Endodermal cell (in vitro differentiated cells): Measurements from ENCODE around the gene LPAR6. TPM values are rescaled to one million over a fixed set of nuclear protein-coding genes. Genes with fewer than 3 reads are reported as not detected.

Source experiments
- DNase-seq: peaks from one replicate; pipeline ENCODE4 v3.0.0-alpha.2; 2017
- H3K27ac ChIP-seq: 2 replicates; pipeline ENCODE4 v1.5.1; 2013; ENCODE audit warnings: mild to moderate bottlenecking, low read depth, low read length, moderate library complexity
- H3K27me3 ChIP-seq: 2 replicates; pipeline ENCODE4 v1.6.1; 2013; ENCODE audit warnings: mild to moderate bottlenecking, low read length, moderate library complexity; ENCODE audit not compliant: insufficient read depth, control insufficient read depth, poor library complexity, severe bottlenecking
- H3K36me3 ChIP-seq: 2 replicates; pipeline ENCODE4 v1.7.0; 2013; ENCODE audit warnings: mild to moderate bottlenecking, low read length, moderate library complexity; ENCODE audit not compliant: control insufficient read depth, insufficient read depth
- H3K4me1 ChIP-seq: one replicate; pipeline ENCODE4 v1.7.0; 2013; ENCODE audit warnings: low read length; ENCODE audit not compliant: control insufficient read depth, insufficient read depth
- H3K4me3 ChIP-seq: 2 replicates; pipeline ENCODE4 v1.5.1; 2013; ENCODE audit warnings: mild to moderate bottlenecking, low read length, moderate library complexity
- H3K9ac ChIP-seq: 2 replicates; pipeline ENCODE4 v1.6.1; 2013; ENCODE audit warnings: mild to moderate bottlenecking, low read length, moderate library complexity; ENCODE audit not compliant: poor library complexity, severe bottlenecking; ENCODE audit errors: extremely low read depth
- H3K9me3 ChIP-seq: 2 replicates; pipeline ENCODE4 v1.6.1; 2013; ENCODE audit warnings: mild to moderate bottlenecking, low read length, moderate library complexity; ENCODE audit not compliant: control insufficient read depth
- H3K27ac Mint-ChIP-seq: 2 replicates; pipeline ENCODE4 v1.8.0; 2020; ENCODE audit warnings: mixed read lengths
- H3K27me3 Mint-ChIP-seq: 2 replicates; pipeline ENCODE4 v1.8.0; 2021; ENCODE audit warnings: mild to moderate bottlenecking, mixed read lengths; ENCODE audit not compliant: insufficient read depth
- H3K36me3 Mint-ChIP-seq: 2 replicates; pipeline ENCODE4 v1.8.0; 2020; ENCODE audit warnings: low read depth, mixed read lengths
- H3K4me1 Mint-ChIP-seq: 2 replicates; pipeline ENCODE4 v1.8.0; 2020; ENCODE audit warnings: mixed read lengths
- H3K4me3 Mint-ChIP-seq: 2 replicates; pipeline ENCODE4 v1.8.0; 2020; ENCODE audit warnings: mild to moderate bottlenecking, moderate library complexity, mixed read lengths
- H3K9me3 Mint-ChIP-seq: 2 replicates; pipeline ENCODE4 v1.8.0; 2020; ENCODE audit warnings: mild to moderate bottlenecking, mixed read lengths
- WGBS, 2 experiments: methylation state at CpG; one replicate each; pipeline versions ENCODE4 v1.1.5 to v1.1.7; 2013; ENCODE audit warnings: missing lambda C conversion rate in 2 of 2, mixed read lengths in 1 of 2; ENCODE audit not compliant: insufficient coverage in 1 of 2, insufficient read length in 1 of 2; 5-methylcytosine and 5-hydroxymethylcytosine counted together
- total RNA-seq, 2 donors: library from RNA; stranded (reverse); fragmentation: NEBNext Ultra II Directional in 1 of 2; extraction: Animal tissue kit (Norgen Biotek cat#: 25700) in 1 of 2; gene quantifications; 2 replicates in 1 of 2; 3 replicates in 1 of 2; pipeline ENCODE4 v1.2.1, GENCODE V29; 2021
- TF ChIP-seq, protein P1 (sequence below): fragments of 200-600 bp; sonication (generic); conservative IDR thresholded peaks from 2 replicates; pipeline ENCODE4 v1.5.0; 2021; ENCODE audit warnings: antibody characterized with exemption, mild to moderate bottlenecking

LPAR6 gene
- total RNA-seq, 2 donors from 2014 or later, result 2.2 to 4.9 TPM

DNA sequence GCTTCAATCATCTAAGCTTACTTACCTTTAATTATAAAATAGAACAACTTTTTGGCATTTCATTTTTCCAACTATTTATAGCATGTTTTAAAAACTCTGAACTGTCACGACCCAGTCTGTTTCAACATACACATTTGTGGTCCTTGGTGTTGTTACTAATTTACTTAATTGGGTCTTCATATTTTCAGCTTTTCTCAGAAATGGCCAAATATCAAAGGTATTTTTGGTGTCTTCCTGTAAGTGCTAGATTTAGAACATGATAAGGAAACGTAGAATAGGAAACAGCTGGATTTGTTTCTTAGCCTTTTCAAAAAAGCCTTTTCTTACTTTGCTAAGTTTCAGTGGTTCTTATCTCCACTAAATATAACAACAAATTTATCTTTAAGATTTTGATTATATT is 11.4 kb downstream of the LPAR6 start:
- no peak for DNase-seq
- TF ChIP-seq, protein P1, sequence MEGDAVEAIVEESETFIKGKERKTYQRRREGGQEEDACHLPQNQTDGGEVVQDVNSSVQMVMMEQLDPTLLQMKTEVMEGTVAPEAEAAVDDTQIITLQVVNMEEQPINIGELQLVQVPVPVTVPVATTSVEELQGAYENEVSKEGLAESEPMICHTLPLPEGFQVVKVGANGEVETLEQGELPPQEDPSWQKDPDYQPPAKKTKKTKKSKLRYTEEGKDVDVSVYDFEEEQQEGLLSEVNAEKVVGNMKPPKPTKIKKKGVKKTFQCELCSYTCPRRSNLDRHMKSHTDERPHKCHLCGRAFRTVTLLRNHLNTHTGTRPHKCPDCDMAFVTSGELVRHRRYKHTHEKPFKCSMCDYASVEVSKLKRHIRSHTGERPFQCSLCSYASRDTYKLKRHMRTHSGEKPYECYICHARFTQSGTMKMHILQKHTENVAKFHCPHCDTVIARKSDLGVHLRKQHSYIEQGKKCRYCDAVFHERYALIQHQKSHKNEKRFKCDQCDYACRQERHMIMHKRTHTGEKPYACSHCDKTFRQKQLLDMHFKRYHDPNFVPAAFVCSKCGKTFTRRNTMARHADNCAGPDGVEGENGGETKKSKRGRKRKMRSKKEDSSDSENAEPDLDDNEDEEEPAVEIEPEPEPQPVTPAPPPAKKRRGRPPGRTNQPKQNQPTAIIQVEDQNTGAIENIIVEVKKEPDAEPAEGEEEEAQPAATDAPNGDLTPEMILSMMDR, result no peak
- Histone ChIP-seq H3K4me1 (no peaks in the 10 kb centered on the region), H3K27me3 (no peaks in the 10 kb centered on the region), H3K4me3 (no peak overlapping the region), H3K9me3 (no peaks in the 10 kb centered on the region), H3K9ac (no peak overlapping the region), H3K36me3 (no peaks in the 10 kb centered on the region), H3K27ac (no peak overlapping the region)
- Mint-ChIP-seq H3K27me3 (no peaks in the 10 kb centered on the region), H3K4me3 (no peak overlapping the region), H3K27ac (no peak overlapping the region), H3K36me3 (peaks cover 3% of the 10 kb centered on the region), H3K9me3 (peaks cover 8% of the 10 kb centered on the region), H3K4me1 (no peaks in the 10 kb centered on the region)
- 88% methylated on average over 2 of the region's 2 CpGs; no CpG with 5 or more reads in 1 of the 2 experiments for WGBS, 2 experiments

DNA sequence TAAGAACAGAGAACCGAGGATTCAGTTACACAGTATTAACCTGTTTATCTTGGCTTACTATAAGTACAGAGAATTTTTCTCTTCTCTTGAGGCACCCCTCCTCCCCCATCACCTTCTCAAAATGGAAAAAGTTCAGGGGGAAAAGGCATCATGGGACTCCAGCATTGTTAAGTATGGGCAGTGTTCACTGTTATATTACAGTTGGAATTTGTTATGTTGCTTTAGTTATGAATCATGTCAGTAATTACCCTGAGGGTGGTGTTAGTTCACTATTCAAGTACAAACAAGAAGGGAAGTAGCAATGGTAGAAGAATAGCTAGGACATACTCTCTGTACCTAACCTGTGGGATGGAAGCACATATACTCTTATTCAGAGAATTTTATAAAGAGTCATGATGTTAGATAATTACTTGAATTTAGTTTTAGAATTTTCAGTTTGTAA is 12.0 kb downstream of the LPAR6 start:
- no peaks in the 10 kb centered on the region for H3K4me1 Mint-ChIP-seq
- peaks cover 12% of the 10 kb centered on the region for H3K9me3 Mint-ChIP-seq
- no peak for DNase-seq
- Histone ChIP-seq H3K9me3 (no peaks in the 10 kb centered on the region), H3K9ac (no peak overlapping the region), H3K36me3 (no peaks in the 10 kb centered on the region), H3K4me1 (no peaks in the 10 kb centered on the region), H3K27ac (no peak overlapping the region), H3K27me3 (no peaks in the 10 kb centered on the region), H3K4me3 (no peak overlapping the region)
- H3K27me3 Mint-ChIP-seq, result no peaks in the 10 kb centered on the region
- no peak overlapping the region for H3K4me3 Mint-ChIP-seq
- TF ChIP-seq, protein P1, result no peak
- H3K27ac Mint-ChIP-seq, result no peak overlapping the region
- WGBS, 2 experiments, result 100% methylated on average over 1 of the region's 1 CpG; no CpG with 5 or more reads in 1 of the 2 experiments
- peaks cover 8% of the 10 kb centered on the region for H3K36me3 Mint-ChIP-seq

DNA sequence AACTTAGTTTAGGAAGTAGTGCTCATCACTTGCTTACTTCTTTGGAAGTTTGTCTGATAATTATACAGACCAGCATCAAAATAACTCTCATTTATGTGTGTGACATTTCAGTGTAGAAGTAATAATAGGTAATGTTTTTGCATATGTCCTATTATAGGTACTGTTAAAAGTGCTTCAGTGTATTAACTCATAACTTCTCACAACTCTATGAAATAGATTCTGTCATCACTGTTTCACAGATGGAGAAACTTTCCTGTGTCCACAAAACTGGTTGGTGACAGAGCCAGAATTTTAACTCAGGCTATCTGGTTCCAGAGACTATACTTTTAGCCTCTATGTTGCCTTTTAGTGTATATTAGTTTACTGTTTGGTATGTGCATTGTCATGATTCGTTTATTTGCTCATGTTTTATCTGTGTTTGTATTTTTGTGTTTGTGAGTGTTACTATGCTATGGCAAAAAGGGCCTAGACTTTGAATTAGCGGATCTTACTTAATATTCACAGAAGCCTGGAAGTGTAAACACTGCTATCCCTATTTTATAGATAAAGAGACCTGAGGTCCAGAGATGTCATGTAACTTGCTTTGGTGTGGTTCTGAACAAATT is 12.7 kb downstream of the LPAR6 start:
- no peaks in the 10 kb centered on the region for H3K9me3 ChIP-seq
- TF ChIP-seq, protein P1, result no peak
- no peak overlapping the region for H3K9ac ChIP-seq
- no peak overlapping the region for H3K4me3 ChIP-seq
- Mint-ChIP-seq H3K27ac (no peak overlapping the region), H3K4me1 (no peaks in the 10 kb centered on the region), H3K36me3 (peaks cover 15% of the 10 kb centered on the region), H3K27me3 (no peaks in the 10 kb centered on the region), H3K9me3 (peaks cover 17% of the 10 kb centered on the region), H3K4me3 (no peak overlapping the region)
- no peaks in the 10 kb centered on the region for H3K4me1 ChIP-seq
- no peaks in the 10 kb centered on the region for H3K27me3 ChIP-seq
- 90 to 100% methylated on average over 1 to 2 of the region's 2 CpGs for WGBS, 2 experiments
- no peak overlapping the region for H3K27ac ChIP-seq
- DNase-seq, result no peak
- no peaks in the 10 kb centered on the region for H3K36me3 ChIP-seq
